Activated naive CD4-positive, alpha-beta T cell (primary cell): ENCODE data around the gene TADA3.

Source experiments
- DNase-seq, 4 experiments: peaks; one replicate each; lab custom pipeline; 2025; lab: John Stamatoyannopoulos, UW

Gene TADA3, protein sequence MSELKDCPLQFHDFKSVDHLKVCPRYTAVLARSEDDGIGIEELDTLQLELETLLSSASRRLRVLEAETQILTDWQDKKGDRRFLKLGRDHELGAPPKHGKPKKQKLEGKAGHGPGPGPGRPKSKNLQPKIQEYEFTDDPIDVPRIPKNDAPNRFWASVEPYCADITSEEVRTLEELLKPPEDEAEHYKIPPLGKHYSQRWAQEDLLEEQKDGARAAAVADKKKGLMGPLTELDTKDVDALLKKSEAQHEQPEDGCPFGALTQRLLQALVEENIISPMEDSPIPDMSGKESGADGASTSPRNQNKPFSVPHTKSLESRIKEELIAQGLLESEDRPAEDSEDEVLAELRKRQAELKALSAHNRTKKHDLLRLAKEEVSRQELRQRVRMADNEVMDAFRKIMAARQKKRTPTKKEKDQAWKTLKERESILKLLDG

DNA sequence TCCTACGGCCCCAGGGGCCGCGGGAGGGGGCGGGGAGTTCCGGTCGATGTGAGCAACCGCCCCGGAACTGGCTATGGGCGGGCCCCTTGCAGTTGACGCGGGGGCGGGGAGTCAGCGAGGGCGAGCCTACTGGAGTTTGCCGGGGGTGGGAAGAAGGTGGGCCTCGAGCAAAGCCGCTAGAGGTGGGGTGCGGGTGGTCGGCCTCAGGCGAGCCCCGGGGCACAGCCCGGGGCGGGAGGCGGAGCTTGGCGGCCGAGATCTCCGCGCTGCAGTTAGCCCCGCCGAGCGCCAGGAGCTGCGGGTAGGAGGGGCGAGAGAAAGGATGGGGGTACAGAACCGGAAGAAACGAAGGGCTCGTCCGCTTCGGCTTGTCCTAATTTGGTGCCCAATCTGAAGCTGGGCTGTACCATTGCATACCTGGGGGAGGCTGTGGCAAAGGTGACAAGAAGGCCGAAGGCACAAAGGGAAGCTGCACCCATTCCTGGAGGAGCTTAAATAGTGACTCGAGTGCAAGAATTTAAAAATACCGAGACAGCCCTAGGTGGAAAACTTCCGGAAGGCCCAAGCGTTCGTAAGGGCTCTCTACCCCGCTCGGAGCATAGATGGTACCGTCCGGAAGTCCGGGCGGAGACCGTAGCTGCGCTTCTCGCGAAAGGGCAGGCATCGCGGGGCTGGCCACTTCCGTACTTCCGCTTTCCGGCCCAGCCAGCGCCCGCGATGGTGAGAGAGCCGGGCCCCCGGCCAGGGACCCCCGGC lies at the start of gene TADA3, which contains the start of gene ARPC4:
TADA3 (minus strand) TSS at position 69 of the 756 bp plus-strand sequence. CDS start 1,007 bp downstream, outside the sequence.
ARPC4 (plus strand) TSS at position 678 of the 756 bp plus-strand sequence; CDS start at position 718, 40 bp downstream.
- DNase-seq: peak; percentile 70 to 87 (median 76)

DNA sequence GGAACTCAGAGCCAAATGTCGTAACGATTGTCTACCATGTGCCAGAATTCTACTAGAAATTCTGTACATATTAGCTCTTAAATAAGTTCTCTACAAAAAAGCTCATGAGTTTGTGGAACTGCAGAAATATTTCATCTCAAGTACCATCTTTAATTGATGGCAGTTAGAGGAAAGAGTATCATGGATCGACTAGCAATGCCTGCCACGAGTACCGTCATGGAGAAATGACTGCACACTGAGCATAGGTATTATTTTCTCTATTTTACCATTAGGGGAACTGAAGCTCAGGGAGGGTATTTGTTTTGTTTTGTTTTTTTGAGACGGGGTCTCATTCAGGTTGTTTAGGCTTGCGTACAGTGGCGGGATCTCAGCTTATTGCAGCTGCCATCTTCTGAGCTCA lies 48.7 kb upstream of the TADA3 start:
- no peak for DNase-seq

DNA sequence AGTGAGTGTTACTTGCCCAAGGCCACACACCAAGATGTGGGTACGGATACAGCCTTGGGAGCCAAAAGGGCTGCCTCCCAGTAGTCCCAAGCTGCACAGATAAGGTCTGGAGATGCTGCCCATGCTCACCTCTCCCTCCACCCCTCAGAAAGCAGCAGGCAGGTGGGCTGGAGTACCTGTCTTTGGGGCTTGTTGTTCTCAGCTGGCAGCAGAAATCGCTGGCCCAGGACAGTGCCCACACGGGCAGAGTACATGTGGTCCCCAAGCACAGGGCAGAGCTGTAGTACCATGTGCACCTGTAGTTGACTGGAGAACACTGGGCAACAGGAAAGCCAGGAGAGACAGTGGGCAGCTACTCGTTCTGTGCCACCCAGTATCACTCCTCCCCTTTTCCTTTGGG lies 46.6 kb upstream of the TADA3 start:
- DNase-seq: no peak

DNA sequence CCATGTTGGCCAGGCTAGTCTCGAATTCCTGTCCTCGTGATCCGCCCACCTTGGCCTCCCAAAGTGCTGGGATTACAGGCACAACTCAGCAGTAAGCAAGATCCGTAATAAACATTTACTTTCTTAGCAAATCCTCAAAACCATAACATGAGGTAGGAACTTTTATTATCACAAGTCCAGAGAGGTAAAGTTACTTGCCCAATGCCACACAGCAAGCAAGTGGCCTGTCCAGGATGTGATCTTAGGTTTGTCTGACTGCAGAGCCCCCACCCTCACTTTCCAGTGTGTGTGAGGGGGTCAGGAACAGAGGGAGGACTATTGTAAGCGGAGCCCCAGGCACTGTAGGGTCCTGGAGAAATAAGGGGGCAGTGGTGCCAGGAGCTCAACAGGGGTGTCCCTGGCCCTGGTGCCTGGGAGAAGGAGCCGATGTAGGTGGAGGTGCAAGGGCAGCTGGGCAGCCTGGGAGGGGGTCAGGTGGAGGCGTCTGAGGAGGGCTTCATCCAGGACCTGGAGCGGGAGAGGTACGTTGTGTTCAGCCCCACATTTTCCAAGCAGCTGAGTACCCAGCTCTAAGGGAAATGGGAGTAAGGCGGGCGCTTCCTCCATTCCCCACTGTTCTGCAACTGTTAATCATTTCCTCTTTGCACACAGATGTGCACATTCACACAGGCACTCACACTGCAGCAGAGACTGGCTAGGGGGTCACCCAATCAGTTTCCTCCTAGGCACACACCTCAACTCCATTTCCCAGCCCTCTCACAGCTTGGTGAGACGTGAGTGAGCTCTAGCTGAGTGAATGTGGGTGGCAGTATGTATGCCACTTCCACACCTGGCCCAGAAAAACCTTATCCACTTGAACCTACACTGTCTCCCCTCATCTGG lies 45.7 kb upstream of the TADA3 start:
- DNase-seq: no peak

DNA sequence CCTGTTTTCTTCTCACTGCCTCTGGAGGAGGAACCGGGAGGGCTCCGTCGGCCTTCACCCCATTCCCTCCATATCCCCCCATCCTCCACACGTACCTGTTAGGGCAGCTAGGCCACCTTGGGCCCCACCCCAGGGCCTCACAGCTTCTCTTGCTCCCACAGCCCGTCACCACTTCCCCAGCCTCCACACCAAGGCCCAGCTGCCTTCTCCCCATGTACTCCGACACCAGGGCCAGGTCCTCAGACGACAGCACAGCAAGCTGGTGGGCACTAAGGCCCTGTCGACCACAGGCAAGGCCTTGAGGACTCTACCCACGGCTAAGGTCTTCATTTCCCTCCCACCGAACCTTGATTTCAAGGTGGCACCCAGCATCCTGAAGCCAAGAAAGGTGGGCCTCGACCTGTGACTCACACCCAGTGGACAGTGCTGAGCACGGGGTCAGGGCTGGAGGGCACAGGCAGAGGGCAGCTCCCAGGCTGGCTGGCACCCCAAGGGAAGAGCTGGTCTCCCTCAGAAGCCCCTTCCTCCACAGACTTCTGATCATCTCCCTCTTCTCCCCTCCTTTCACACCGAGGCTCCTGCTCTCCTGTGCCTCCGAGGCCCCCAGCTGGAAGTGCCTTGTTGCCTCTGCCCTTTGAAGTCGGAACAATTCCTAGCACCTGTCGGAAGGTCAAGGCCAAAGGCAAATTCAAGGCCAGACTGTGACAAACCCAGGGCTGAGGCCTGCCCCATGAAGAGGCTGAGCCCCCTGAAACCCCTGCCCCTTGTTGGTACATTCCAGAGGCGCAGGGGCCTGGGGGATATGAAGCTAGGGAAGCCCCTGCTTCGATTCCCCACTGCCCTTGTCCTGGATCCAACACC lies 42.5 kb upstream of the TADA3 start:
- no peak for DNase-seq

DNA sequence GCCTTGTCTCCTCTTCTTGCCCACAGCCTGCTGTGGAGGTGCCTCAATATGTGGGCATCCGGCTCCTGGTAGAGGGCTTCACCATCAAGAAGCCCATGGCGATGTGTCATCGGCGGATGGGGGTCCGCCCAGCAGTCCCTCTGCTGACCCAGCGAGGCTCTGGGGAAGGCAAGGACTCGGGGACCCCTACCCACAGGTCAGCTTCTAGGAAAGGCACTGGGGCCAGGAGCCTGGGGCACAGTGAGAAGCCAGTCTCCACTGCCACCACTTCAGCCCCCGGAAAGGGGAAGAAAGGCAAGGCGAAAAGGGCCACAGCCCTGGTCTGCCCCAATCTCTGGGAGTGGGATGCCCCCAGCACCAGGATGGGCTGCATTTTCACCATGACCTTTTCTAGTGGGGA lies 40.8 kb upstream of the TADA3 start:
- DNase-seq: no peak

DNA sequence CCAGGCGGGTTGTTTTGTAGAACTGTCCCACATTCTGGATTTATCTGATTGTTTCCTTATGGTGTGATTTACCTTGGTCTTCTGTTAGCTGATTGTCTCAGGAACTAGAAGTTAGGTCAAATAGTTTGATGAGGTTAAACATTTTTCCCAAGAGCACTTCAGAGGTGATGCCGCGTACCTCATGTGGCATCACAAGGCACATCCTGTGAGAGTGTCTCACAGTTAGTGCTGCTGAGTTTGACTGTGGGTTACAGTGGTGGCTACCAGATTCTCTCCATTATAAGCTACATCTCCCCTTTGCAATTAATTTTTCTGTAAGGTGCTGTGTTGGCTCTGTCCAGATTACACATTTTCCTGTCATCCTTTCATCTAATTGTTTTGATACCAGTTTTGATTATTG lies 39.0 kb upstream of the TADA3 start:
- DNase-seq: no peak

DNA sequence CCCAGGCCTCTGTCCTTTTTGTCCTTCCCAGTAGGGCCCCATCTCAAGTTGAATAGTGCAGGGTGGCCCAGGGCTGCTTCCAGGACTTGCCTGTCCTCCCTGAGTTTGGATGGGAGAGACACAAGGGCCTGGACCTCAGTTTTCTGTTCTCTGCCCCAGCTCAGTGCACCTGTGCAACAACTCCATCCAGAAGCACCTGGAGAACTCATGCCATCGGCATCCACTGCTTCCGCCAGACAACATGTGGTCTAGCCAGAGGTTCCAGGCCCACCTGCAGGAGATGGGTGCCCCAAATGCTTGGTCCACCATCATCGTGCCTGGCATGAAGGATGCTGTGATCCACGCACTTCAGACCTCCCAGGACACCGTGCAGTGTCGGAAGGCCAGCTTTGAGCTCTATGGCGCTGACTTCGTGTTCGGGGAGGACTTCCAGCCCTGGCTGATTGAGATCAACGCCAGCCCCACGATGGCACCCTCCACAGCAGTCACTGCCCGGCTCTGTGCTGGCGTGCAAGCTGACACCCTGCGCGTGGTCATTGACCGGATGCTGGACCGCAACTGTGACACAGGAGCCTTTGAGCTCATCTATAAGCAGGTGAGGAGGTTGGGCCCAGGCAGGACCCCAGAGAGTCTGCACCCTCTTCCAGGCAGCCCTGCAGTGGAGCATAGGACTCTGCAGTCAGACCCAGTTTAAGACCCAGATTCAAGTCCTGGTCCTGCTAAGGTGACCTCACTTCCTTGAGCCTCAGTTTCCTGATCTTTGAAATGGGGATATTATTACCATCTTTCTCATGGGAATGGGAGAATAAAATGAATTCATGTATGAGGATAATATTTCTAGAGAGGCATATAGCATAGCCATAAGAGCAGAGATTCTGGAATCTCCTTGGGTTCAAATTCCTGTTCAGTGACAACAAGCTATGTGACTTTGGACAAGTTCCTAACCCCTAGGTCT lies 36.8 kb upstream of the TADA3 start:
- no peak for DNase-seq

DNA sequence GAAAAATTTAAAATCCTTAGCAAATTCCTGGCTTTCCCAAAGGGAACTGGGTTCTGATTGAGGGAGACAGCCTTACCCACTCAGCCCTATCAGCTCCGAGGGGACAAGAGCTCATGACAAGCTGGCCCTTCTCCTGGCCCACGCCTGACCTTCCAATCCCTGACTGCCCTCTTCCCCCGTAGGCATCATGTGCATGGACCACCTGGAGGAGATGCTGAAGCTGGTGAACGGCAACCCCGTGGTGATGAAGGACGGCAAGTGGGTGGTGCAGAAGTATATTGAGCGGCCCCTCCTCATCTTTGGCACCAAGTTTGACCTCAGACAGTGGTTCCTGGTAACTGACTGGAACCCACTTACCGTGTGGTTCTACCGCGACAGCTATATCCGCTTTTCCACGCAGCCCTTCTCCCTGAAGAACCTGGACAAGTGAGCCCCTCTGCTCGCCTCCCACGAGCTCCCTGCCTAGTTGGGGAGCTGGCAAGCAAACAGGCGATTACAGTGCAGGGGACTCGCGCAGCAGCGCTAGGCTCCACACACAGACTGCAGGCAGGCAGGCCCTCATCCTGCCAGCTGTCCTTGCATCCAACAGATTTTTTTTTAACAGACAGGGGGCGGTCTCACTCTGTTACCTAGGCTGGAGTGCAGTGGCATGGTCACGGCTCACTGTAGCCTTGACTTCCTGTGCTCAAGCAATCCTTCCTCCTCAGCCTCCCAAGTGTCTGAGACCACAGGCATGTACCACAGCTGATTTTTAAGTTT lies 34.7 kb upstream of the TADA3 start:
- no peak for DNase-seq

DNA sequence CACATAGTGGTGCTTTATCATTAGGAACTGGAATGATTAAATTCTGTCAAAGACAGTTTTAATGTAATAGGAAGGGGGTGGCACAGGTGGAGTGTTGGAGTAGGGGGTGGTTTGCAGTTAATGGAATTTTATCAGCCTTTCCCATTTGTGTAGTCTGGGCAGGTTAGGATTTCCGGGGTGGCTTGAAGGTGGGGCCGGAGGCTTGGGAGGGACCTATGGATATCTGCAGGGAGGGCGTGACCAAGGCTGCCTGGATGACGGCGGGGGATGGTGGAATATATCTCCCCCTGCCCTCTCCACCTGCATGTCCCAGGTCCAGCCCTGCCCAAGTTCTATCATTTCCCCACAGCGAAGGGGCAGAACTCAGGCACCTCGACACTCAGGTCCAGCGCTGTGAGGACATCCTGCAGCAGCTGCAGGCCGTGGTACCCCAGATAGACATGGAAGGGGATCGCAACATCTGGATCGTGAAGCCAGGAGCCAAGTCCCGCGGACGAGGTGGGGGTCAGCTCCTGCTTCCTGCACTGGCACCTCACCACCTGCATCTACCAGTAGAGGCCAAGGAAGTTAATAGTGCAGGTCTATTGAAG lies 33.3 kb upstream of the TADA3 start:
- no peak for DNase-seq

DNA sequence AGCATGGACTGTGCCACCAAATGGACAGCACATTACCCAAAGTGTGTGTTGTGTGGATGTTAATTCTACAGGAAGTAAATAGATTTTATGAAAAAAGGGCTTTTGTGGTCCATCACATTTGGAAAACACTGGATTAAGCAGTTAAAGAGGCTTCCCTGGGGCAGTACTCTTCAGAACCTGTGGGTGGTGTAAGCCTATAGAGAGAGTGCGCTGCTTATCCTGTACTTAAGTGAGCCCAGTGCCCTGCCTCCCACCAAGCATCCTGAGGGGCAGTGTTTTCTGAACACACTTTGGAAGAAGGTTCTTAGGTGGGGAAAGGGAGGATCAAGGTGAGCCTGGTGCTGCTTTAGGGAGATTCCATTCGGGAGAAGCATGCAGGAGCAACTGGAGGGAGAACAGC lies 28.7 kb upstream of the TADA3 start:
- DNase-seq: no peak

DNA sequence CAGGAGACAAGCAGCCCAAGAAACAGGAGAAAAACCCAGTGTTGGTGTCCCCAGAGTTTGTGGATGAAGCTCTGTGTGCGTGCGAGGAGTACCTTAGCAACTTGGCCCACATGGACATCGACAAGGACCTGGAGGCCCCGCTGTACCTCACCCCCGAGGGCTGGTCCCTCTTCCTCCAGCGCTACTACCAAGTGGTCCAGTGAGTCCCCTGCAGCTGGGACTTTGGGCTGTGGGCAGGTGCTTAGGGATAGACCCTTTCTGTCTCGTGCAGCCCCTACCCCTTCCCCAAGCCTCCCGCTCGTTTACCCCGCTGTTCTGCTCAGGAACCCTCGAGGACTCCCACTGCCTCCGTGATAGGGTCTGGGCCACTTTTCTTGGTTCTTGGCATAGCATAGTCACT lies 28.3 kb upstream of the TADA3 start:
- no peak for DNase-seq

DNA sequence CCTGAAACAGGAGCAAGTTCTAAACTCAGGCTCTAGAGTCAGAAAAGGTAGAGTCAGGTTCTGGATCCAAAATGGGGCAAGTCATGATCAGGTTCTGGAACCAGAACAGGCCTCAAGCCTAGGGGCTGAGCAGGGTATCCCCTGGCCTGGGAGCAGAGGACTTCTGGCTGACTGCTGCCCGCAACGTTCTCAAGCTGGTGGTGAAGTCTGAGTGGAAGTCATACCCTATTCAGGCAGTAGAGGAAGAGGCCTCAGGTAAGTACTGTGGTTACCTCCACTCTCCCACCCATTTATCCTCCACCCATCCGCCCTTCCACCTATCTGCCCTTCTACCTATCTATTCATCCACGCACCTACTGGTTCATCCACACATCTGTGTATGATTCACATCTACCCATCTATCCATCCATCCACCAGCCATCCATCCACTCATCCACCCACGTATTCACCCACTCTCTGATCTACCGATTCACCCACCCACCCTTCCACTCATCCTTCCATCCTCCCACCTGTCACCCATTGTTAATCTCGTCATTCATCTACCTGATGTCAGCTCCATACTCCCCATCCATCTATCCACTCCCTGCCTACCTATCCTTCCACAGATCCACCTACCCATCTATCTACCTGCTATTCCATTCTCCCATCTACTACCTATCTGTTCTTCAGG lies 26.5 kb upstream of the TADA3 start:
- DNase-seq: no peak

DNA sequence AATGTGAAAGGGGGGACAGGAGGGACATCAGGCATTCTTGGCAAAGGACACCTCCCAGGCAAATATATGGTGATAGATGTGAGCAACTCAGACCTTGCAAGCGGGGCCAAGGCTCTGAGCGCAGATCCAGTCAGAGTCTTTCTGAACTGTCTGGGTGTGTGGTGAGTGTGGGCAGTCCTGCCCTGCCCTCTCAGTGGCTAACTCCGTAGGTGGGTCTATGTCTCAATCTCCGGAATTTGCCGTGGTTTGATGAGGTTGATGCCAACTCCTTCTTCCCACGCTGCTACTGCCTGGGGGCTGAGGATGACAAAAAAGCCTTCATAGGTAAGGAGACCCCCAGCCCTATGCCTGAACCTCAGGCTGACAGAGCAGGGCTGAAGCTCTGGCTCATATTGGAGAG lies 25.2 kb upstream of the TADA3 start:
- no peak for DNase-seq

DNA sequence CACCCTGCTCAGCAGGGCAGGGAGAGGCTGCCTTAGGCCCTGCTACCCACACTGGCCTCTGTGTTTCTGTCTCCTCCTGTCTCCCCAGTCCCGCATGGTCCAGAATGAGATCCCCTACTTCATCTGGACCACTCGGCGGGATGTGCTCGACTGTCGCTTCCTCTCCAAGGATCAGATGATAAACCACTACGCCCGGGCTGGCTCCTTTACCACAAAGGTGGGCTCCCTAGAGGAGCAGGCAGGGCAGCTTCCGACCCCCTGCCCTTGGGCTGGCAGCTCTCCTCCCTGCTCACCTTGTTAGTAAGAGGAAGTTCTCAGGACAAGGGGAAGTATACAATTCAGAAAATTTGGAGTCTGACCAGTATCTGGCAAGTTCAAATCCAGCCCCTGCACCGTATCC lies 23.7 kb upstream of the TADA3 start:
- no peak for DNase-seq

DNA sequence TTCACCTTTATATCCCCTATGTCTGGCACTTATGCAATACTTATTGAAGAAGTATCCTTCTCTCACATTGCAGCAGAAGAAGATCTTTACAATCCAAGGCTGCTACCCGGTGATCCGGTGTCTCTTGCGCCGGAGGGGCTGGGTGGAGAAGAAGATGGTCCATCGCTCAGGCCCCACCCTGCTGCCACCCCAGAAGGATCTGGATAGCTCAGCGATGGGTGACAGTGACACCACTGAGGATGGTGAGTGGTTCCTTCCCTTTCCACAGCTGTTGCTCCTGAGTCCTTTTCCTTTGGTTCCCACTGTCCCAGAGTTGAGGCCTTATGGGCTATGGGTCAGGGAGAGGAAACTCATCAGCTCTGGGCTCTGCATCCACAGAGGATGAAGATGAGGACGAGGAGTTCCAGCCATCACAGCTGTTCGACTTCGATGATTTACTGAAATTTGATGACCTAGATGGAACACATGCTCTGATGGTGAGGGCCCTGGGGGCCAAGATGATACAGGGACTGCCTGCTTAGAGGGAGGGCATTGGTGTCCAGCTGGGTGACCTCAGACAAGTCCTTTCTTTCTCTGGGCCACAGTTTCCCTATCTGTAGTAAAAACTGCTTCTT lies 20.7 kb upstream of the TADA3 start:
- DNase-seq: no peak

DNA sequence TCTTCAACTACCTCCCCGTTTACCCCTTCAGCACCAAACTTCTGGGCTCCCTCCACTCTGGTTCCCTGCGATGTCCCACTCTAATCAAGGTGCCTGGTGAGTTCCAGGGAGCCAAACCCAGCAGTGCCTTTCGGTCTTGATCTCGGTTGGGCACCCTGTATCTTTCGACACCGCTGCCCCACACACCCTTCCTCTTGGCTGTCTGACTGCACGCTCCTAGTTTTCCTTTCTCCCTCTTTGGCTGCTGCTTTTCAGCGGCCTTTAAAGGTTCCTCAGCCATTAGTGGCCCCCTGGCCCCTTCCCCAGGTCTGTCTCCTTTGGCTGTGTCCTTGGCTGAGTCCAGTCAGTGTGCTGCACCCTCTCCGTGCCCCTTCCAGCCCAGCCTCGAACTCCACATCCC lies 18.6 kb upstream of the TADA3 start:
- no peak for DNase-seq

DNA sequence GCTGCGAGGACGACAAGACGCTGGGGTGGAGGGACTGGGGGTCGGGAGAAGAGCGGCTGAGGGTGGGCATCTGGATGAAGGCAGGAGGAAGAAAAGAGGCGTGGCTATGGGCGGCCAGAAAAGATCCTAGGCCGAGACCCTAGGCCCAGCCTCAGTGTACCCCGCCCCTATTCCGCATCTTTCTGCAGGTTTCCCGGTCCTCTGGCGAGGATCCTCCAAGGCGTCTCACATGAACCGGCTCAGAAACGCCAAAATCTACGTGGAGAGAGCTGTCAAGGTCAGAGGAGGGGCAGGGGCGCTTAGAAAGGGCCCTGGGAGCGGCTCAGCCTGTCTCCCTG lies 18.1 kb upstream of the TADA3 start:
- no peak for DNase-seq
